ENCODE data around the gene TMEM132E. TPM values are rescaled to one million over a fixed set of nuclear protein-coding genes. Genes with fewer than 3 reads are reported as not detected.

The TMEM132E gene
- total and polyA plus RNA-seq, 2 of the 8 experiments (the other 6 are each of a cell fraction or from before 2014, with no cell fraction given), result 0.45 to 0.60 TPM

- TF ChIP-seq FOSL1 (IDR thresholded peaks at IDR 0.05; ENCODE audit: insufficient read depth, low read depth, low read length) (no peak), KDM1A (IDR thresholded peaks at IDR 0.05; ENCODE audit: borderline replicate concordance, low read length) (no peak), CTBP2 (IDR thresholded peaks at IDR 0.05; ENCODE audit: borderline replicate concordance, insufficient read depth, insufficient read length, low read length) (no peak), POU5F1 (IDR thresholded peaks at IDR 0.05; ENCODE audit: low read depth, low read length) (no peak), MAX (IDR thresholded peaks at IDR 0.05) (peak; percentile 31)
Measured at GRCh38 chr17:34665150-34665806, 85.9 kb downstream of the TMEM132E start (continued).

All from H1 (cell line).